Measurements from ENCODE around the gene SPTLC2.

DNA sequence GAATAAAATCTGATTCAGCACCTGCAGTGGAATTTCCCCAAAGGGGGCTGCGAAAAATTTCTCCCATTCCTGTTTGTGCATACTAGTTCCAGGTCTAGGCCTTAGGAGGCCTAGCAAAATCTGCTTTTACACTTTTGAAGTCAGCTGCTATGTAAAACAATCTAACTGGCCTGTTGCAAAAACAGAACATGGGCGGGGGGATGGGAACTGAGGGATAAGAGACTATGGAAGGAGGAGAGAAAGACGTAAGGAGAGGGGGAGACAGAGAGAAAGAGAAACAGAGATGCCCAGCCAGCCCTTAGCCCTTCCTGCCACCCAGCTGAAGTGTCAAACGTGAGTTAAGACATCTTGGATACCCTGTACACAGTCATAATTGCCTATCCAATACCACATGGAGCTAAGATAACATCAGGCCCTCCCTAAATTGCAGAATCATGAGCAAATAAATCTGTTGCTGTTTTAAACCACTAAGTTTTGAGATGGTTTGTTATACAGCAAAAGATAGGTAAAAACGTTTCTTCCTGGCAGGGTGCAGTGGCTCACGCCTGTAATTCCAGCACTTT, 45.6 kb downstream of the SPTLC2 start:
- TF ChIP-seq POLR2AphosphoS5 (IDR thresholded peaks at IDR 0.05; ENCODE audit: insufficient read depth in 1 of 2, low read depth in 1 of 2) = no peak
- TF ChIP-seq, protein P1, sequence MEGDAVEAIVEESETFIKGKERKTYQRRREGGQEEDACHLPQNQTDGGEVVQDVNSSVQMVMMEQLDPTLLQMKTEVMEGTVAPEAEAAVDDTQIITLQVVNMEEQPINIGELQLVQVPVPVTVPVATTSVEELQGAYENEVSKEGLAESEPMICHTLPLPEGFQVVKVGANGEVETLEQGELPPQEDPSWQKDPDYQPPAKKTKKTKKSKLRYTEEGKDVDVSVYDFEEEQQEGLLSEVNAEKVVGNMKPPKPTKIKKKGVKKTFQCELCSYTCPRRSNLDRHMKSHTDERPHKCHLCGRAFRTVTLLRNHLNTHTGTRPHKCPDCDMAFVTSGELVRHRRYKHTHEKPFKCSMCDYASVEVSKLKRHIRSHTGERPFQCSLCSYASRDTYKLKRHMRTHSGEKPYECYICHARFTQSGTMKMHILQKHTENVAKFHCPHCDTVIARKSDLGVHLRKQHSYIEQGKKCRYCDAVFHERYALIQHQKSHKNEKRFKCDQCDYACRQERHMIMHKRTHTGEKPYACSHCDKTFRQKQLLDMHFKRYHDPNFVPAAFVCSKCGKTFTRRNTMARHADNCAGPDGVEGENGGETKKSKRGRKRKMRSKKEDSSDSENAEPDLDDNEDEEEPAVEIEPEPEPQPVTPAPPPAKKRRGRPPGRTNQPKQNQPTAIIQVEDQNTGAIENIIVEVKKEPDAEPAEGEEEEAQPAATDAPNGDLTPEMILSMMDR (IDR thresholded peaks at IDR 0.05) = no peak
